Esophagus muscularis mucosa (tissue), 4 donors: ENCODE measurements around the gene LCNL1.

Experiments used
- EP300 ChIP-seq: sonication (generic); formaldehyde crosslinking; IDR thresholded peaks from one replicate; pipeline ENCODE4 v1.6.1; 2017; ENCODE audit warnings: antibody characterized with exemption
- POLR2A ChIP-seq: fragments of 450-650 bp; IDR thresholded peaks from one replicate; pipeline ENCODE4 v1.6.1; 2017; ENCODE audit warnings: antibody characterized with exemption, moderate library complexity, mild to moderate bottlenecking, low read depth
- POLR2AphosphoS5 ChIP-seq, 2 donors: sonication (generic); formaldehyde crosslinking; IDR thresholded peaks; one replicate each; pipeline ENCODE4 v1.6.1; 2017; ENCODE audit warnings: antibody characterized with exemption in 2 of 2
- TF ChIP-seq, protein P1 (sequence below), 3 experiments: fragments of 200-600 bp in 2 of 3; fragments of 450-650 bp in 1 of 3; sonication (generic) in 2 of 3; IDR thresholded peaks; one replicate each; pipeline ENCODE4 v1.5.1; 2017 to 2019; ENCODE audit warnings: antibody characterized with exemption in 3 of 3, mild to moderate bottlenecking in 2 of 3, moderate library complexity in 1 of 3

GRCh38 chr9:137001857-137002645 lies 19.3 kb downstream of the LCNL1 start:
- TF ChIP-seq, protein P1, sequence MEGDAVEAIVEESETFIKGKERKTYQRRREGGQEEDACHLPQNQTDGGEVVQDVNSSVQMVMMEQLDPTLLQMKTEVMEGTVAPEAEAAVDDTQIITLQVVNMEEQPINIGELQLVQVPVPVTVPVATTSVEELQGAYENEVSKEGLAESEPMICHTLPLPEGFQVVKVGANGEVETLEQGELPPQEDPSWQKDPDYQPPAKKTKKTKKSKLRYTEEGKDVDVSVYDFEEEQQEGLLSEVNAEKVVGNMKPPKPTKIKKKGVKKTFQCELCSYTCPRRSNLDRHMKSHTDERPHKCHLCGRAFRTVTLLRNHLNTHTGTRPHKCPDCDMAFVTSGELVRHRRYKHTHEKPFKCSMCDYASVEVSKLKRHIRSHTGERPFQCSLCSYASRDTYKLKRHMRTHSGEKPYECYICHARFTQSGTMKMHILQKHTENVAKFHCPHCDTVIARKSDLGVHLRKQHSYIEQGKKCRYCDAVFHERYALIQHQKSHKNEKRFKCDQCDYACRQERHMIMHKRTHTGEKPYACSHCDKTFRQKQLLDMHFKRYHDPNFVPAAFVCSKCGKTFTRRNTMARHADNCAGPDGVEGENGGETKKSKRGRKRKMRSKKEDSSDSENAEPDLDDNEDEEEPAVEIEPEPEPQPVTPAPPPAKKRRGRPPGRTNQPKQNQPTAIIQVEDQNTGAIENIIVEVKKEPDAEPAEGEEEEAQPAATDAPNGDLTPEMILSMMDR (IDR thresholded peaks at IDR 0.05): no peak
- TF ChIP-seq POLR2A (no peak), POLR2AphosphoS5 (IDR thresholded peaks at IDR 0.05) (no peak), EP300 (no peak)
